Myometrial cell (primary cell): Measurements from ENCODE around the gene MKNK1. TPM values are rescaled to one million over a fixed set of nuclear protein-coding genes. Genes with fewer than 3 reads are reported as not detected.

Source experiments
- total RNA-seq: library from RNA; depleted of rRNA; stranded (reverse); fragments of >200 nt; gene quantifications from 2 replicates; pipeline ENCODE4 v1.2.3, GENCODE V29; 2015

The MKNK1 gene
- total RNA-seq: 10.1 and 11.9 TPM in 2 replicates

GRCh38 chr1:46603858-46604549 lies at the start of gene MKNK1:
TSS of gene MKNK1 (minus strand) at chr1:46604268. CDS start at chr1:46583327, 20,941 bp downstream.

GRCh38 chr1:46616277-46617107 lies 12.4 kb upstream of the MKNK1 start, which contains the start of gene MOB3C:
TSS of gene MOB3C (minus strand) at chr1:46616811. CDS start at chr1:46613321, 3,490 bp downstream.

GRCh38 chr1:46551597-46552095 lies 52.4 kb downstream of the MKNK1 start, which contains the start of gene KNCN:
TSS of gene KNCN (minus strand) at chr1:46551647. CDS start at chr1:46551215, 432 bp downstream.

Other genes starting within 250 kb of the MKNK1 start
- gene FAAH, start 210.0 kb downstream of the MKNK1 start, total RNA-seq: 0.29 and 0.89 TPM in 2 replicates
- not detected in 2 replicates for gene DMBX1, start 114.4 kb downstream of the MKNK1 start, total RNA-seq
- not detected in 2 replicates for gene KNCN, start 52.6 kb downstream of the MKNK1 start, total RNA-seq
- gene MOB3C, start 12.5 kb upstream of the MKNK1 start, total RNA-seq: 8.6 and 10.6 TPM in 2 replicates
- gene ATPAF1, start 64.1 kb upstream of the MKNK1 start, total RNA-seq: 61.5 and 78.1 TPM in 2 replicates
- gene TEX38, start 67.6 kb upstream of the MKNK1 start, total RNA-seq: not detected in 2 replicates
- gene EFCAB14, start 114.8 kb upstream of the MKNK1 start, total RNA-seq: 35.5 and 36.3 TPM in 2 replicates
- not detected in 2 replicates for gene CYP4B1, start 194.8 kb upstream of the MKNK1 start, total RNA-seq